ENCODE results near the gene TOR1B.

The TOR1B gene, protein sequence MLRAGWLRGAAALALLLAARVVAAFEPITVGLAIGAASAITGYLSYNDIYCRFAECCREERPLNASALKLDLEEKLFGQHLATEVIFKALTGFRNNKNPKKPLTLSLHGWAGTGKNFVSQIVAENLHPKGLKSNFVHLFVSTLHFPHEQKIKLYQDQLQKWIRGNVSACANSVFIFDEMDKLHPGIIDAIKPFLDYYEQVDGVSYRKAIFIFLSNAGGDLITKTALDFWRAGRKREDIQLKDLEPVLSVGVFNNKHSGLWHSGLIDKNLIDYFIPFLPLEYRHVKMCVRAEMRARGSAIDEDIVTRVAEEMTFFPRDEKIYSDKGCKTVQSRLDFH

DNA sequence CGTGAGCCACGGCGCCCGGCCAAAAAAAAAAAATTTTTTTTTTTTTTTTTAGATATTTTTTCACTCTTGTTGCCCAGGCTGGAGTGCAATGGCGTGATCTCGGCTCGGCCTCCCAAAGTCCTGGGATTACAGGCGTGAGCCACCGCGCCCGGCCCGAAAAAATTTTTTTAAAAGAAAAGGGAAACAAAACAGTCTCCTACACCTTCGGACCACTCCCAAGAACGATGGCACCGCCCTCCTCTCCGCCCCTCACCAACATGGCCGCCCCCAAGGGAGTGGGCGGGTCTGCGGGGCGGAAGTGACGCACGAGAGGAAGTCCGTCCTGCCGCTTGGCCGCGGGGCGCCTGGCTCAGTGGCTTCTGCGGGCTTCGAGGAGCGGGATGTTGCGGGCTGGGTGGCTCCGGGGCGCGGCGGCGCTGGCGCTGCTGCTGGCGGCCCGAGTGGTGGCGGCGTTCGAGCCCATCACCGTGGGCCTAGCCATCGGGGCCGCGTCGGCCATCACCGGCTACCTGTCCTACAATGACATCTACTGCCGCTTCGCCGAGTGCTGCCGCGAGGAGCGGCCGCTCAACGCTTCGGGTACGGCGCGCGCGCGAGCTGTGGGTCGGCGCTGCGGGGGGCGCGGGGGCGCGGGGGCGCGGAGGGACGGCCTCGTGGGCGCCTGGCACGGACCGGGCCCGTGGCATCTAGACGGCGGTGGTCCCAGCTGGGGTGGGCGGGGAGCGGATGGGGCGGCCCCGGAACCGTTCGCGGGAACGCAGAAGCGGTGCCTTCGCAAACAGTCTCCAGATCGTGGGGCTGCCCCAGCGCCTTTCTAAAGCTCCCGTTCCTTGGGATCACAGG lies at the start of gene TOR1B:
TSS of gene TOR1B (plus strand) at position 352 of the 843 bp plus-strand sequence. CDS start at position 381, 29 bp downstream.
- POLR2A ChIA-PET = interaction anchor here (0.6 to 2.2 kb wide), 9 partner anchors 8 to 932 kb away, joined by 3 to 8 read pairs (median 4); partner anchors contain the start of gene IER5L
- Histone ChIP-seq H3K36me3 (ENCODE audit: control insufficient read depth in 2 of 2, insufficient read depth in 1 of 2, low read length in 2 of 2) (peaks cover 5 to 34% of the 10 kb centered on the region in 2 experiments; a peak in 2 of 3 replicates), H3K4me1 (ENCODE audit: control insufficient read depth, insufficient read depth, low read length) (no peaks in the 10 kb centered on the region), H3K9me3 (ENCODE audit: control insufficient read depth, insufficient read depth, low read depth, low read length) (no peaks in the 10 kb centered on the region), H3K4me3 (ENCODE audit: low read depth, low read length) (peak within 1 kb of the TSS; percentile 80), H3K27ac (ENCODE audit: extremely low read depth, low read depth, low read length) (peak within 1 kb of the TSS; percentile 5; the same call in 1 of the 2 replicates)
- CTCF ChIA-PET = interaction anchor here (0.6 to 2.9 kb wide), 9 partner anchors 12 to 441 kb away, joined by 3 to 12 read pairs (median 4); no protein-coding TSS in a partner anchor
- TF ChIP-seq, protein P1, sequence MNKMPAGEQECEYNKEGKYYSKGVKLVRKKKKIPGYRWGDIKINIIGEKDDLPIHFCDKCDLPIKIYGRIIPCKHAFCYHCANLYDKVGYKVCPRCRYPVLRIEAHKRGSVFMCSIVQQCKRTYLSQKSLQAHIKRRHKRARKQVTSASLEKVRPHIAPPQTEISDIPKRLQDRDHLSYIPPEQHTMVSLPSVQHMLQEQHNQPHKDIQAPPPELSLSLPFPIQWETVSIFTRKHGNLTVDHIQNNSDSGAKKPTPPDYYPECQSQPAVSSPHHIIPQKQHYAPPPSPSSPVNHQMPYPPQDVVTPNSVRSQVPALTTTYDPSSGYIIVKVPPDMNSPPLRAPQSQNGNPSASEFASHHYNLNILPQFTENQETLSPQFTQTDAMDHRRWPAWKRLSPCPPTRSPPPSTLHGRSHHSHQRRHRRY (tag by site-specific recombination; IDR thresholded peaks at IDR 0.05) = no peak
- TF ChIP-seq, protein P2, sequence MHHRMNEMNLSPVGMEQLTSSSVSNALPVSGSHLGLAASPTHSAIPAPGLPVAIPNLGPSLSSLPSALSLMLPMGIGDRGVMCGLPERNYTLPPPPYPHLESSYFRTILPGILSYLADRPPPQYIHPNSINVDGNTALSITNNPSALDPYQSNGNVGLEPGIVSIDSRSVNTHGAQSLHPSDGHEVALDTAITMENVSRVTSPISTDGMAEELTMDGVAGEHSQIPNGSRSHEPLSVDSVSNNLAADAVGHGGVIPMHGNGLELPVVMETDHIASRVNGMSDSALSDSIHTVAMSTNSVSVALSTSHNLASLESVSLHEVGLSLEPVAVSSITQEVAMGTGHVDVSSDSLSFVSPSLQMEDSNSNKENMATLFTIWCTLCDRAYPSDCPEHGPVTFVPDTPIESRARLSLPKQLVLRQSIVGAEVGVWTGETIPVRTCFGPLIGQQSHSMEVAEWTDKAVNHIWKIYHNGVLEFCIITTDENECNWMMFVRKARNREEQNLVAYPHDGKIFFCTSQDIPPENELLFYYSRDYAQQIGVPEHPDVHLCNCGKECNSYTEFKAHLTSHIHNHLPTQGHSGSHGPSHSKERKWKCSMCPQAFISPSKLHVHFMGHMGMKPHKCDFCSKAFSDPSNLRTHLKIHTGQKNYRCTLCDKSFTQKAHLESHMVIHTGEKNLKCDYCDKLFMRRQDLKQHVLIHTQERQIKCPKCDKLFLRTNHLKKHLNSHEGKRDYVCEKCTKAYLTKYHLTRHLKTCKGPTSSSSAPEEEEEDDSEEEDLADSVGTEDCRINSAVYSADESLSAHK (tag by site-specific recombination; IDR thresholded peaks at IDR 0.05) = no peak
- no peak for TF ChIP-seq ZNF433 (tag by site-specific recombination; IDR thresholded peaks at IDR 0.05; ENCODE audit: low read depth)
- TF ChIP-seq ZNF335 (tag by site-specific recombination; conservative IDR thresholded peaks at IDR 0.05) = peak; percentile 98
- no peak for TF ChIP-seq ZSCAN23 (tag by site-specific recombination; IDR thresholded peaks at IDR 0.05)
- TF ChIP-seq ZNF626 (tag by site-specific recombination; IDR thresholded peaks at IDR 0.05) = no peak; the same call in 1 of the 2 replicates
- peak; percentile 91 for TF ChIP-seq YY1 (tag by site-specific recombination; IDR thresholded peaks at IDR 0.05)
- no peak for TF ChIP-seq REPIN1 (tag by site-specific recombination; IDR thresholded peaks at IDR 0.05; ENCODE audit: low read depth)
- peak; percentile 70 for TF ChIP-seq ZBTB8A (tag by site-specific recombination; IDR thresholded peaks at IDR 0.05)
- no peak for TF ChIP-seq GLI2 (tag by site-specific recombination; IDR thresholded peaks at IDR 0.05; ENCODE audit: borderline replicate concordance, low read depth)
- peak; percentile 30 for TF ChIP-seq ZIC2 (tag by site-specific recombination; IDR thresholded peaks at IDR 0.05)
- TF ChIP-seq ZNF610 (tag by site-specific recombination; IDR thresholded peaks at IDR 0.05; ENCODE audit: borderline replicate concordance) = peak; percentile 64; the same call in 1 of the 2 replicates
- peak; percentile 74; the same call in 1 of the 2 replicates for TF ChIP-seq ZNF76 (tag by site-specific recombination; IDR thresholded peaks at IDR 0.05; ENCODE audit: borderline replicate concordance, low read depth)
- no peak for TF ChIP-seq ZNF157 (tag by site-specific recombination; IDR thresholded peaks at IDR 0.05)
- TF ChIP-seq SP3 (tag by site-specific recombination; IDR thresholded peaks at IDR 0.05) = peak; percentile 94
- TF ChIP-seq ZXDB (tag by site-specific recombination; IDR thresholded peaks at IDR 0.05) = peak; percentile 55; the same call in 1 of the 2 replicates
- peak; percentile 73 for TF ChIP-seq EGR2 (tag by site-specific recombination; IDR thresholded peaks at IDR 0.05; ENCODE audit: low read depth)
- peak; percentile 94 for TF ChIP-seq KLF9 (tag by site-specific recombination; IDR thresholded peaks at IDR 0.05; ENCODE audit: low read depth)
- no peak for TF ChIP-seq ZNF394 (tag by site-specific recombination; IDR thresholded peaks at IDR 0.05; ENCODE audit: borderline replicate concordance)
- peak; percentile 69 for TF ChIP-seq KLF16 (tag by site-specific recombination; IDR thresholded peaks at IDR 0.05)
- TF ChIP-seq ZNF707 (tag by site-specific recombination; IDR thresholded peaks at IDR 0.05) = no peak
- no peak for TF ChIP-seq ZNF211 (tag by site-specific recombination; IDR thresholded peaks at IDR 0.05; ENCODE audit: low read depth)
- TF ChIP-seq ZNF449 (tag by site-specific recombination; IDR thresholded peaks at IDR 0.05) = peak; percentile 42
- TF ChIP-seq, protein P3, sequence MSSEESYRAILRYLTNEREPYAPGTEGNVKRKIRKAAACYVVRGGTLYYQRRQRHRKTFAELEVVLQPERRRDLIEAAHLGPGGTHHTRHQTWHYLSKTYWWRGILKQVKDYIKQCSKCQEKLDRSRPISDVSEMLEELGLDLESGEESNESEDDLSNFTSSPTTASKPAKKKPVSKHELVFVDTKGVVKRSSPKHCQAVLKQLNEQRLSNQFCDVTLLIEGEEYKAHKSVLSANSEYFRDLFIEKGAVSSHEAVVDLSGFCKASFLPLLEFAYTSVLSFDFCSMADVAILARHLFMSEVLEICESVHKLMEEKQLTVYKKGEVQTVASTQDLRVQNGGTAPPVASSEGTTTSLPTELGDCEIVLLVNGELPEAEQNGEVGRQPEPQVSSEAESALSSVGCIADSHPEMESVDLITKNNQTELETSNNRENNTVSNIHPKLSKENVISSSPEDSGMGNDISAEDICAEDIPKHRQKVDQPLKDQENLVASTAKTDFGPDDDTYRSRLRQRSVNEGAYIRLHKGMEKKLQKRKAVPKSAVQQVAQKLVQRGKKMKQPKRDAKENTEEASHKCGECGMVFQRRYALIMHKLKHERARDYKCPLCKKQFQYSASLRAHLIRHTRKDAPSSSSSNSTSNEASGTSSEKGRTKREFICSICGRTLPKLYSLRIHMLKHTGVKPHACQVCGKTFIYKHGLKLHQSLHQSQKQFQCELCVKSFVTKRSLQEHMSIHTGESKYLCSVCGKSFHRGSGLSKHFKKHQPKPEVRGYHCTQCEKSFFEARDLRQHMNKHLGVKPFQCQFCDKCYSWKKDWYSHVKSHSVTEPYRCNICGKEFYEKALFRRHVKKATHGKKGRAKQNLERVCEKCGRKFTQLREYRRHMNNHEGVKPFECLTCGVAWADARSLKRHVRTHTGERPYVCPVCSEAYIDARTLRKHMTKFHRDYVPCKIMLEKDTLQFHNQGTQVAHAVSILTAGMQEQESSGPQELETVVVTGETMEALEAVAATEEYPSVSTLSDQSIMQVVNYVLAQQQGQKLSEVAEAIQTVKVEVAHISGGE (tag by site-specific recombination; conservative IDR thresholded peaks at IDR 0.05; ENCODE audit: low read depth) = peak; percentile 98
- TF ChIP-seq ZEB2 (tag by site-specific recombination; IDR thresholded peaks at IDR 0.05) = 0 out of 2 replicates have a peak, but pooled peaks have one; percentile 41
